ENCODE results near the gene TM9SF4.
A peak's percentile ranks its signal among the peaks of the same experiment; 100 is the strongest.
"Not testable (repeated sequence)": the region's sequence is repeated elsewhere in the genome, so short reads cannot be mapped to it uniquely, and the experiment has no call there.

Gene TM9SF4

DNA sequence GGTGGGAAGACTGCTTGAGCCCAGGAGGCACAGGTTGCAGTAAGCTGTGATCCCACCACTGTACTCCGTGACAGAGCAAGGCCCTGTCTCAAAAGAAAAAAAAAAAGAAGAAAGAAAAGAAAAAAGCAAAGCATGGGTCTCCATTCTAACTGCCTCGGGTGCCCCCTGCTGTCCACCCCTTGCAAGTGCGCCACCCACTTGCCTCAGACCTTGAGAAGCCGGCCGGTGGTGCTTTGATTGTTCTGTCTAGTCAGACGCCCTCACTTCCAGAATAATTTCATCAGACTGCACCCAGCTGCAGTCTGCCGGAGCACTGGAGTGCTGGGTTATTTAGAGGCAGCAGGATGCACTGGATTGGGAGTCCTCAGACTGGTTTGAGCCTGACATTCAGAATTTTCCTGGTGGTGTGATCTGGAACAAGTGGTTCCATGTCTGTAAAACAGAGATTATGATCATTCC is 17.6 kb upstream of the TM9SF4 start:
- DNase-seq (ENCODE audit: low read depth) = peak; percentile 68

DNA sequence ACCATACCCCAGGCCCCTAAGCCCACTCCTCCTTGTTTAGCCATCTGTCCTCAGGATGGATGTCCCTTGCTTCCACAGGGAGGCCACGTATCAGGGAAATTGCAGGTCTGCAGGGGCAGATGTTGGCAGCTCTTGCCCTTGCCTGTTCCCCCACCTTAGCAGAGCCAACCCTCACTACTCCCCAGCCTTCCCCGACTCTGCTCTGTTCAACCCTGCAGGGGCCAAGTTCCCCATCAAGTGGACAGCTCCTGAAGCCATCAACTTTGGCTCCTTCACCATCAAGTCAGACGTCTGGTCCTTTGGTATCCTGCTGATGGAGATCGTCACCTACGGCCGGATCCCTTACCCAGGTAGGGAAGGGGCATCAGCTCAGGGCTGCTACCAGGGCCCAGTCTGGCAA is 10.7 kb upstream of the TM9SF4 start:
- DNase-seq (ENCODE audit: low read depth) = no peak

DNA sequence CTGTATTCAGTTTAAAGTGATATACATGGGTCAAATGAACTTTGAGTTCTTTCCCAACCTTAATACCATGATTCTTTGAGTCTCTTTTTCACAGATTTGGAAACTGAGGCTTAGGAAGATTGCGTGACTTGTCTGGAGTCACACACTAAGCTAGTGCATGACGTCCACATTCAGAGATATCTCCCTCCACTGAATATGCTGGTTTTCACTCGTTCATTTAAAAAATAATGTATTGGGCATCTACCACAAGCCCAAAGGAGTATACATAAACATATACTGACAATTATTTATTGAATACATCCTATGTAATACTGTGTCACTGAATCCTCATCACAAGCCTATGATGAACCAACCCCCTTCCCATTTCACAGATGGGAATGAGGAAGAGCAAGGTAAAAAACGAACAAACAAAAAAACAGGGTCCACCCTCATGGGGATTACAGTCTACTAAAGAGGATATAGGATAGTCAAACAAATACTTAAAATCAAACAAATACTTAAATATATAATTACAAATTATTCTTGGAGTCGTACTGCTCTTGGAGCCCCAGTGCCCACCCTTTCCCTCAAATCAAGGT is 611 bp upstream of the TM9SF4 start:
- no peak for DNase-seq (ENCODE audit: low read depth)

DNA sequence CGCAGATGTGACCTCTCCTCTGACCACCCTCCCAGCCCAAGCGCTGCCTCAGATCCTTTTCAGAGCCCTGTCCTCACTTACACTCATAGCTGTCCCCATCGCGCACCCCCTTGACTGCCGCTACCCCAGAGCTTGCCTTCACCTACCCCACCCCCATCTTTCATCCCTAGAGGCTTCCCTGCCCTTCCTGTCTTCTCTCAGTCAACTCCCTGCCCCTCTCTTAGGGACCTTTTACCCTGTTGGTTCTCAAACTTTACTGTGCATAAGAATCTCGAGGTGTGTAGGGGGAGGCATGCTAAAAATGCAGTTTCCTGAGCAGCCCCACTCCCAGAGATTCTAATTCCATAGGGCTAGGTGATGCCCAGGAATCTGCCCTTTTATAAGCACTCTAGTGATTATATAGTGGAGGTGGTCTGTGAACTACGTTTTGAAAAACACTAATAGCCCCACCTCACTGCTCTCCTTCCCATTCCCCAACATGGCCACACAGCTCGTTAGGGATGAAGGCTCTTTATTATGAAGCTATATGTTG is 725 bp downstream of the TM9SF4 start:
- DNase-seq (ENCODE audit: low read depth) = no peak

GRCh38 chr20:32110727-32111126 is 1.2 kb downstream of the TM9SF4 start:
- DNase-seq (ENCODE audit: low read depth) = no peak

- DNase-seq (ENCODE audit: low read depth) = no peak
These were observed 1.7 kb downstream of the TM9SF4 start for GRCh38 chr20:32111156-32111686.

DNA sequence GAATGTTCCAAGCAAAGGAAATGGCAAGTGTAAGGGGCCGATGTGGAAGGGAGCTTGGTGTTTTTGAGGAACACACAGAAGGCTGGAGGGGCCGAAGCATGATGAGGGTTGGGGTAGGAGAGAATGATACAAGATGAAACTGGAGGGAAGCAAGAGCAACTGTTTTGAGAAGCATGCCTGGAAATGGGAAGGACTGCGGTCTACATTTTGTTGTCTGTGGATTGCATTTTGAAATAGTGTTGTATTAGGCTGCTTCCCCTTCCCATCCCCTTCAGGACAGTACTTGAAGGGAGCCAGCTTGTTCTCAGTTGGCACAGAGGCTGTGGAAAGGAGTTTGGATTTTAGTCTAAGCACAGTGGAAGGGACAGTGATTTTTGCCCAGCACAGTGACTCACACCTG is 2.2 kb downstream of the TM9SF4 start:
- no peak for DNase-seq (ENCODE audit: low read depth)

- no peak for DNase-seq (ENCODE audit: low read depth)
These were observed 3.3 kb downstream of the TM9SF4 start for GRCh38 chr20:32112841-32113240.

GRCh38 chr20:32113591-32114260 is 4.2 kb downstream of the TM9SF4 start:
- no peak for DNase-seq (ENCODE audit: low read depth)

GRCh38 chr20:32114305-32114960 is 4.9 kb downstream of the TM9SF4 start:
- DNase-seq (ENCODE audit: low read depth) = no peak

- no peak for DNase-seq (ENCODE audit: low read depth)
These were observed 5.8 kb downstream of the TM9SF4 start for GRCh38 chr20:32115211-32115767.

DNA sequence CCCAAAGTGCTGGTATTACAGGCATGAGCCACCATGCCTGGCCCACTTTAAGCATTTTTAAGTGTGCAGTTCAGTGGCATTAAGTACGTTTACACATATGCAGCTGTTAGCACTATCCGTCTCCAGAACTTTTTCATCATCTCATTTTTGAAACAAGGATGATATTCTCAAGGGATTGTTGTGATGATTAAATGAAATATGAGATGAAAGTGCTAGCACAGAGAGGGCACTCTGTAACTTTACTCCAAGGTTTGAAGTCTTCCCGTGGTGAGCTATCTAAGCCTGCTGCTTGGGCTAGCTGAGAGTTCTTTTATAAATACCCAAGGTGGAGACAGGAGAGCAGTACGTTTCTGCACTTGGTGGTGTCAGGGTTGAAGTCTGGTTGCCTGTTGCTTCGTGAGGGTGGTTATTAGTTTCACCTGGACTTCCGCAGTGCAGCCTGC is 6.6 kb downstream of the TM9SF4 start:
- no peak for DNase-seq (ENCODE audit: low read depth)

DNA sequence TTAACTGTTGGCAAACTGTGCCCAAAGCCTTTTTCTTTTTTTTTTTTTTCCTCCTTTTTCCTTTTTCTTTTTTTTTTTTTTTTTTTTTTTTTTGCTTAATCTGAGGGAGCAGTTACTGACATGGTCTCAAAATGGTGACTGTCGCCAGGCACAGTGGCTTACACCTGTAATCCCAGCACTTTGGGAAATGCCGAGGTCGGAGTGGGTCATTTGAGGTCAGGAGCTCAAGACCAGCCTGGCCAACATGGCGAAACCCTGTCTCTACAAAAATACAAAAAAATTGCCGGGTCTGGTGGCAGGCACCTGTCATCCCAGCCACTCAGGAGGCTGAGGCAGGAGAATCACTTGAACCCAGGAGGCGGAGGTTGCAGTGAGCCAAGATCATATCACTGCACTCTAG is 7.3 kb downstream of the TM9SF4 start:
- not testable (repeated sequence) for DNase-seq (ENCODE audit: low read depth)

DNA sequence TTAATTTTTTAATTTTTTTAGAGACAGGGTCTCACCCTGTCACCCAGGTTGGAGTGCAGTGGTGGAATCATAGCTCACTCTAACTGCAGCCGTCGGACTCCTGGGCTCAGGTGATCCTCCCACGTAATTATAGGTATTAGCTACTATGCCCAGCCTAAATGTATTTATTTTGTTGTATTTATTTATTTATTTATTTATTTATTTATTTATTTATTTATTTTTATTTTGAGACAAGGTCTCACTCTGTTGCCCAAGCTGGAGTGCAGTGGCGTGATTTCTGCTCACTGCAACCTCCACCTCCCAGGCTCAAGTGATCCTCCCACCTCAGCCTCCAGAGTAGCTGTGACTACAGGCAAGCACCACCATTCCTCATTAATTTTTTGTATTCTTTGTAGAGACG is 8.9 kb downstream of the TM9SF4 start:
- not testable (repeated sequence) for DNase-seq (ENCODE audit: low read depth)

GRCh38 chr20:32119734-32120133 is 10.2 kb downstream of the TM9SF4 start:
- DNase-seq (ENCODE audit: low read depth) = no peak

DNA sequence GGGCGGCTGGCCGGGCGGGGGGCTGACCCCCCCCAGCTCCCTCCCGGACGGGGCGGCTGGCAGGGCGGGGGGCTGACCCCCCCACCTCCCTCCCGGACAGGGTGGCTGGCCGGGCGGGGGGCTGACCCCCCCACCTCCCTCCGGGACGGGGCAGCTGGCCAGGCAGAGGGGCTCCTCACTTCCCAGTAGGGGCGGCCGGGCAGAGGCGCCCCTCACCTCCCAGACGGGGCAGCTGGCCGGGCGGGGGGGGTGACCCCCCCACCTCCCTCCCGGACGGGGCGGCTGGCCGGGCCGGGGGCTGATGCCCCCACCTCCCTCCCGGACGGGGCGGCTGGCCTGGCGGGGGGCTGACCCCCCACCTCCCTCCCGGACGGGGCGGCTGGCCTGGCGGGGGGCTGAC is 12.4 kb downstream of the TM9SF4 start:
- not testable (repeated sequence) for DNase-seq (ENCODE audit: low read depth)

DNA sequence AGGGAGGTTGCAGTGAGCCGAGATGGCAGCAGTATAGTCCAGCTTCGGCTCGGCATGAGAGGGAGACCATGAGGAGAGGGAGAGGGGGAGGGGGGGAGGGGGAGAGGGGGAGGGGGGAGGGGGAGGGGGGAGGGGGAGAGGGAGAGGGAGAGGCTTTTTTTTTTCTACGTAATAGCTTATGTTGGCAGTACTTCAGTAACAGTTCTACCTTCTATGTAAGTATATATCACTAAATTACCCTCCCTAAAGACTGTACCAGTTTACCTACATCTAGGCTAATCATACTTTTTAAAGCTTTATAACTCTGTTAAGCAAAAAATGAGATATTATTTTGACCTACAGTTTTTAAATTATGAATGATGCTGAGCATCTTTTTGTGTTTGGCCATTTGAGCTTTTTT is 13.6 kb downstream of the TM9SF4 start:
- no peak for DNase-seq (ENCODE audit: low read depth)

DNA sequence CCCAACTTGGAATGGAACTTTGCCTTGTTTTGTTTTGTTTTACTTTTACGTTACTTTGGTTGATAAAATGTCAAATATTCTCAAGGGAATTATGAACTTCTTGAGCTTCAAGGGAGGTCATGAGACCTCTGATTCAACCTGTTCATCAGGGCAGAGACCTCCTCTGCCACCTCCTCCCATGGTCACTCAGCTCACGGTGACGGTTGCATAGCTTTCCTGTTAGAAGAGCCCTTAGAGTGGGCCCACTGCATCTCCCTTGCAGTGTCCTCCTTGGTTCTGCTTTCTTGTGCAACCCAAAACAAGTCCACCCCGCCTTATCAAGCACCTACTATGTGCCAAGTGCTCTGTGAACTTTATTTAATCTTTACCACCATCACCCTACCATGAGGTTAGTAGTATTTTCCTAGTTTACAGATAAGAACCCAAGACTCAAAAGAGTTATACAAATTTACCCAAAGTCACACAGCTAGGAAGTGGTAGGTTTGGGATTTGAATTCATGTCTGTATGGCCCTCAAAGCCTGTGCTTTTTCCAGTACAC is 15.5 kb downstream of the TM9SF4 start:
- no peak for DNase-seq (ENCODE audit: low read depth)

- DNase-seq (ENCODE audit: low read depth) = no peak
These were observed 16.0 kb downstream of the TM9SF4 start for GRCh38 chr20:32125506-32125905.

GRCh38 chr20:32126919-32127318 is 17.4 kb downstream of the TM9SF4 start:
- DNase-seq (ENCODE audit: low read depth) = no peak

DNA sequence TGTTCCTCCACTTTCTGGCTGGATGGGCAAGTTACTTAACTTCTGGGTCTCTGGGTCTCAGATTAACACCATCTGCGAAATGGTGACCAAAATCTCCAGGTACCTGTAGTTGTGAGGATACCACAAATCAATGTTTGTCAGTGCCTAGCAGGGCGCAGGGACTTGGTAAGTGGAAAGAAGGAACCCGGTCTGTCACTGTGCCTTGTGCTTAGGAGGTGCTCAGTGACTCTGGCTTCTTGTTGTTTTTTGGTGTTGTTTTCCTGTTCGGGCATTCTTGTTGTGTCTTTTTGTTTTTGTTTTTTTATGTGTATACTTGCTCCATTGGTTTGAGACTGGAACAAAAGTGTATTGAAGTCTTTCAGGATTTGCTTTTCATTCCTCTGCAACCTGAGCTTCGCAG is 17.8 kb downstream of the TM9SF4 start:
- no peak for DNase-seq (ENCODE audit: low read depth)

DNA sequence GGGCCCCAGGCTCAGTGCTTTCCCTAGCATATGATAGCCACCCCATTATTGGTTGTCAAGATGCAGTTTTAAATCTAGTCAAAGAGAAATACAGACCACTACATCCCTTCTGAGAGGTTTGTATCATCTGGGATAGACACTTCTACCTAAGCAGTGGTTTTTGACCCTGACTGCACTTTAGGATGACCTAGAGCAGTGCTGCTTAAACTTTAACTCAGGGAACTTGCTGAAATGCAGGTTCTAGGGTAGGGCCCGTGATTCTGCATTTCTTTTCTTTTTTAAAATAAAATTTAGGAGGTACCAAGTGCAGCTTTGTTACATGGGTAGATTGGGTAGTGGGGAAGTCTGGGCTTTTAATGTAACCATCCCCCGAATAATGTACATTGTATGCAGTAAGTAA is 18.7 kb downstream of the TM9SF4 start:
- no peak for DNase-seq (ENCODE audit: low read depth)

Data from activated T-cell treated with anti-CD3 and anti-CD28 coated beads for 1 hour (primary cell).